Measurements from ENCODE around the gene TGFBR3.

GRCh38 chr1:91640877-91641526 lies 244.9 kb downstream of the TGFBR3 start:
- TF ChIP-seq CTCF (IDR thresholded peaks at IDR 0.05; ENCODE audit: insufficient read depth, low read length, poor library complexity, severe bottlenecking) (no peak), EZH2phosphoT487 (conservative IDR thresholded peaks at IDR 0.05; ENCODE audit: low read length) (no peak)
